ENCODE results near the gene HBD. TPM values are rescaled to one million over a fixed set of nuclear protein-coding genes. Genes with fewer than 3 reads are reported as not detected.
"Not testable (repeated sequence)": the region's sequence is repeated elsewhere in the genome, so short reads cannot be mapped to it uniquely, and the experiment has no call there.

The HBD gene
- total RNA-seq, 1 donor from 2014 or later, result not detected

- intact Hi-C loops (cut with micrococcal nuclease); DNase-seq; ATAC-seq: not testable (repeated sequence)
These were observed 20.5 kb upstream of the HBD start, which contains the start of gene HBG2 for GRCh38 chr11:5254646-5255413. TSS of gene HBG2 (minus strand) at chr11:5254781. CDS start at chr11:5254728, 53 bp downstream.

- ATAC-seq; intact Hi-C loops (cut with micrococcal nuclease); DNase-seq: not testable (repeated sequence)
These were observed 19.7 kb upstream of the HBD start for GRCh38 chr11:5254023-5254422.

- DNase-seq; ATAC-seq; intact Hi-C loops (cut with micrococcal nuclease): not testable (repeated sequence)
These were observed 19.2 kb upstream of the HBD start for GRCh38 chr11:5253440-5253839.

- DNase-seq (no peak), ATAC-seq (no peak)
- intact Hi-C loops (cut with micrococcal nuclease), result no loop called here
These were observed 18.6 kb upstream of the HBD start for GRCh38 chr11:5252919-5253265.

- DNase-seq (no peak), ATAC-seq (no peak)
- intact Hi-C loops (cut with micrococcal nuclease), result no loop called here
These were observed 18.1 kb upstream of the HBD start for GRCh38 chr11:5252192-5252918.

- intact Hi-C loops (cut with micrococcal nuclease), result no loop called here
- ATAC-seq, result no peak
- no peak for DNase-seq
These were observed 17.5 kb upstream of the HBD start for GRCh38 chr11:5251746-5252145.

- ATAC-seq, result no peak
- no peak for DNase-seq
- intact Hi-C loops (cut with micrococcal nuclease), result no loop called here
These were observed 16.4 kb upstream of the HBD start for GRCh38 chr11:5250543-5251204.

- intact Hi-C loops (cut with micrococcal nuclease), result not testable (repeated sequence)
These were observed 15.6 kb upstream of the HBD start, which contains the start of gene HBG1 for GRCh38 chr11:5249807-5250396. TSS of gene HBG1 (minus strand) at chr11:5249857. CDS start at chr11:5249804, 53 bp downstream.

GRCh38 chr11:5248498-5248897 lies 14.2 kb upstream of the HBD start:
- DNase-seq; intact Hi-C loops (cut with micrococcal nuclease); ATAC-seq: not testable (repeated sequence)

More at GRCh38 chr11:5249807-5250396, 15.6 kb upstream of the HBD start, which contains the start of gene HBG1:
- not testable (repeated sequence) for DNase-seq, ATAC-seq

GRCh38 chr11:5247472-5248192 lies 13.3 kb upstream of the HBD start:
- intact Hi-C loops (cut with micrococcal nuclease), result no loop called here
- ATAC-seq, result no peak
- no peak for DNase-seq

GRCh38 chr11:5246772-5247471 lies 12.6 kb upstream of the HBD start:
- DNase-seq (no peak), ATAC-seq (no peak)
- intact Hi-C loops (cut with micrococcal nuclease), result no loop called here

GRCh38 chr11:5245155-5245554 lies 10.9 kb upstream of the HBD start:
- DNase-seq (no peak), ATAC-seq (no peak)
- intact Hi-C loops (cut with micrococcal nuclease), result no loop called here

GRCh38 chr11:5243816-5244180 lies 9.5 kb upstream of the HBD start:
- no peak for ATAC-seq
- intact Hi-C loops (cut with micrococcal nuclease), result no loop called here
- DNase-seq, result no peak

GRCh38 chr11:5242933-5243815 lies 8.9 kb upstream of the HBD start:
- ATAC-seq, result no peak
- intact Hi-C loops (cut with micrococcal nuclease), result no loop called here
- DNase-seq, result no peak

- ATAC-seq (no peak), DNase-seq (no peak)
- intact Hi-C loops (cut with micrococcal nuclease), result no loop called here
These were observed 7.9 kb upstream of the HBD start for GRCh38 chr11:5242208-5242607.

GRCh38 chr11:5241458-5241857 lies 7.2 kb upstream of the HBD start:
- no peak for DNase-seq
- intact Hi-C loops (cut with micrococcal nuclease), result no loop called here
- no peak for ATAC-seq

GRCh38 chr11:5240458-5240857 lies 6.2 kb upstream of the HBD start:
- intact Hi-C loops (cut with micrococcal nuclease), result no loop called here
- no peak for DNase-seq
- no peak for ATAC-seq
